SH-SY5Y (cell line): ENCODE results near the gene ANO10.

Experiments
- GATA2 ChIP-seq: IDR thresholded peaks from 2 replicates; pipeline ENCODE4 v1.6.1; 2011; ENCODE audit warnings: mild to moderate bottlenecking, low read depth, low read length
- GATA3 ChIP-seq: IDR thresholded peaks from 2 replicates; pipeline ENCODE4 v1.6.1; 2011; ENCODE audit warnings: low read depth, mild to moderate bottlenecking, low read length, moderate library complexity

The ANO10 gene

GRCh38 chr3:43326891-43327581 is 294.8 kb downstream of the ANO10 start:
- TF ChIP-seq GATA2, result no peak
- TF ChIP-seq GATA3, result no peak

- TF ChIP-seq GATA2 (no peak), GATA3 (no peak)
Observed at GRCh38 chr3:43323541-43323940, 298.3 kb downstream of the ANO10 start.

DNA sequence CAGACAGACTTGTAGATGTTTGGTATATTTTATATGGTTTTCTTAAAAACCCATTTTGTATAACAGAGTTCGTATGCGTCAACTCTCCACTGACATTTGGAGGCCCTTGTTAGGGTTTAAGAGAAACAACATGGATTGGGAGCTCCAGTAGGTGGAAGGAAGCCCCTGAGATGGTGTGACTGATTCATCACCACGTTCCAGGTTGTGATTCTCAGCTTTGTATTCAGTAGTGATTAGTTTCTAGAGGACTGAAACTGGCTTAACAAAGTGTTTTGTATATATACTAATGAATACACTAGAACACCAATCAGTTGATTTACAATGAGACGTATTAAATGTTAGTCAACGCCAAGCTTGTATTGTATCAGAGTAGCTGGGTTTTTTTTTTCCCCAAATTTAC is 301.5 kb downstream of the ANO10 start:
- TF ChIP-seq GATA3, result no peak

- no peak for TF ChIP-seq GATA2
- TF ChIP-seq GATA3, result no peak
Observed at GRCh38 chr3:43319794-43320193, 302.0 kb downstream of the ANO10 start.

DNA sequence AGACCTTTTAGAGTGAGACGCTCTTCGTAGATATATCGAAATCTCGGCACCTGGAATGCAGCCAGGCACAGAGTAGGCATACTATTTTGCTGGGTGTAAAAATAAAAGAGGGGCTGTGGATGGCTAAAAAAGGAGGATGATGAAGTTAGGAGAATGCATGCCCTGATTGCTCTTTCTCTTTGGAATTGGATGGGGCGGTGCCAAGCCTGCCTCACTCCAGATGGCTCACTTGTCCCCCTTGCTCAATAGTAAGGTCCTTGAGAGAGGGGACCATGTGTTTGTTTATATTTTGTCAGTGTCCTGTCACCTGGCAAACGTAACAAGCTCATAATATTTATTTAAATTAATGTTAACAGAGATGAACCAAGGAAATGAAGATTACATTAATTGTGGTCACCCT is 302.4 kb downstream of the ANO10 start:
- TF ChIP-seq GATA3 (no peak), GATA2 (no peak)

- TF ChIP-seq GATA3 (no peak), GATA2 (no peak)
Observed at GRCh38 chr3:43317461-43318316, 304.1 kb downstream of the ANO10 start.

DNA sequence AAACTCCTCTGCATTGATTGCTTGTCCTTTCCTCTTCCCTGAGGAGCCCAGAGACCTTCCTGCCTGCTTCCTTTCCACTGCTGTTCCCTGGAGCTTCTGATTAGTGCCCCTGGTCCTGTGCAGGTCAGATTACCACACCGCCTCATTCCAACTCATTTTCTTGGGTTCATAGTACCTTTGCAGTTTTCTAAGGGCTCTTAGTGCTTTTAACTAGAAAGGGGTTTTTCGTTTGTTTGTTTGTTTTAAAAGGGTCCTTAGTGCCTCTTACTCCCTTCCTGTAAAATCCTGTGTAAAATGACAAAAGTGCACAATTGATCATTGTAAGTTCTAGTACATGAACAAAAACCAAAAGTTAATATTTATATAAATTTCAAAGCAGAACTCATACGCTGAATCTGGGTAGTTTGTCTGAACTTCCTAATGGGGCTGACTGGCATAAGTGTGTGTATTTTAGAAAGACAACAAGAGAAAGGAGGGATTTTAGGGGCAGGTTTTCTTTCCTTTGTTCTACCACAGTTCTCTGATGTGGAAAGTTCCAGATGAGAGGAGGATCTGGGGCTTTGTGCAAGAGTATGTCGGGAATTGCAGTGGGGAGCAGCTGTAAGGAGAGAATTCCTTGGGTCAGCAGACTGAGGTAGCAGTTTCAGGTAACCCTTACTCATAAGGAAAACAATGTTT is 304.9 kb downstream of the ANO10 start:
- TF ChIP-seq GATA2, result no peak
- TF ChIP-seq GATA3, result no peak
